ENCODE data around the gene TBC1D8.
A peak's percentile ranks its signal among the peaks of the same experiment; 100 is the strongest.

The TBC1D8 gene

DNA sequence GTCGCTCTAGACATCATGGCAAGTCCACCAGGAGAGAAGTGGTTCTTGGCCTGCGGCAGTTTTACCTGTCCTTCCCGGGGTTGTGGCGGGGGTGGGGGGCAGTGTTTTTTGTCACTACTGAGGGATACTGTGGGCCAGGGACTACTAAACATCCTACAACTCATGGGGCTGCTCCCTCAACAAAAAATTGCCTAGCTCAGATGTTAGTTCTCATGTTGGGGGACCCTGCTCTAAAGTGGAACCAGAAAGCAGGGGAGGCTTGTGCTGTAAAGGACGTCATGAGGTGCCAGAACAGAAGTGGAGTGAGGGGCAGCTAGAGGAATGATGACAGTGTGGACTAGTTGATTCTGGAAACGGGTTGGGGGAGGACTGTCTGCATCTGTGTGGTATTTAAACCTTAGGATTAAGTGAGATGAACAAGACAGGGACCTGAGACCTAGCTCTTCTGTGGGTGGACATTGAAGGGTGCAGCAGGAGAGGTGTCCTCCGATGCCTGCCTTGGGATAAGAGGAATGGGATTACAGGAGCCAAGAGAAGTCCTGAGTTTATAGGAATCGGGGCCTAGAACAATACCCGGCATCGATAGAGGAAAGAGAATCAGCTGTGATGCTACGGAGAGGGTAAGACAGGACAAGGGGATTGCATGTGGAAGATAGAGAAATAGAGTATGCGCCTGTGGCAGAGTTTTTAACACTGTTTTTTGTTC is 146.4 kb downstream of the TBC1D8 start:
- no peak for DNase-seq (ENCODE audit: low read depth)
- peak overlapping the region; percentile 4 for H3K4me3 ChIP-seq (ENCODE audit: low read length)
- TF ChIP-seq, protein P1, sequence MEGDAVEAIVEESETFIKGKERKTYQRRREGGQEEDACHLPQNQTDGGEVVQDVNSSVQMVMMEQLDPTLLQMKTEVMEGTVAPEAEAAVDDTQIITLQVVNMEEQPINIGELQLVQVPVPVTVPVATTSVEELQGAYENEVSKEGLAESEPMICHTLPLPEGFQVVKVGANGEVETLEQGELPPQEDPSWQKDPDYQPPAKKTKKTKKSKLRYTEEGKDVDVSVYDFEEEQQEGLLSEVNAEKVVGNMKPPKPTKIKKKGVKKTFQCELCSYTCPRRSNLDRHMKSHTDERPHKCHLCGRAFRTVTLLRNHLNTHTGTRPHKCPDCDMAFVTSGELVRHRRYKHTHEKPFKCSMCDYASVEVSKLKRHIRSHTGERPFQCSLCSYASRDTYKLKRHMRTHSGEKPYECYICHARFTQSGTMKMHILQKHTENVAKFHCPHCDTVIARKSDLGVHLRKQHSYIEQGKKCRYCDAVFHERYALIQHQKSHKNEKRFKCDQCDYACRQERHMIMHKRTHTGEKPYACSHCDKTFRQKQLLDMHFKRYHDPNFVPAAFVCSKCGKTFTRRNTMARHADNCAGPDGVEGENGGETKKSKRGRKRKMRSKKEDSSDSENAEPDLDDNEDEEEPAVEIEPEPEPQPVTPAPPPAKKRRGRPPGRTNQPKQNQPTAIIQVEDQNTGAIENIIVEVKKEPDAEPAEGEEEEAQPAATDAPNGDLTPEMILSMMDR (IDR thresholded peaks at IDR 0.05; ENCODE audit: insufficient read depth, low read depth, low read length, missing control alignments) = no peak

DNA sequence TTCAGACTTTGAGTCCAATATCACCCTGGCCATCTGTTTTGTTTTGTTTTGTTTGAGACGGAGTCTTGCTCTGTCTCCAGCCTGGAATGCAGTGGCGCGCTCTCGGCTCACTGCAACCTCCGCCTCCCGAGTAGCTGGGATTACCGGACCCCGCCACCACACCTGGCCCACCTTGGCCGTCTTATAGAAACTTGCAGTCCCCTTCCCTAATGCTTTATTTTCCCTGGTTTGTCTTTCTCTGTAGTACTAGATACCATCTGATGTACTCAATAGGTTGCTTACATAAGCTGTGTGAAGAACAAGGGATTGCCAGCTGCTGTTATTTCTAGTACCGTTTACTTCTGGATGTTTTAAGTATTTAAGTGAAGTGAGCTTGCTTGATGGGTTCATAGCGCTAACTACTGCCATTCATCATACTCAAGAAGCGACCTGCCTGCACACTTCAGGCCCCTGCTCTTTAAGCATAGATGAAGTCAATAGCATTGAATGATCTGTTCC is 147.9 kb downstream of the TBC1D8 start:
- DNase-seq (ENCODE audit: low read depth) = peak; percentile 14
- H3K4me3 ChIP-seq (ENCODE audit: low read length) = peak overlapping the region; percentile 68
- TF ChIP-seq, protein P1 (IDR thresholded peaks at IDR 0.05; ENCODE audit: insufficient read depth, low read depth, low read length, missing control alignments) = no peak

DNA sequence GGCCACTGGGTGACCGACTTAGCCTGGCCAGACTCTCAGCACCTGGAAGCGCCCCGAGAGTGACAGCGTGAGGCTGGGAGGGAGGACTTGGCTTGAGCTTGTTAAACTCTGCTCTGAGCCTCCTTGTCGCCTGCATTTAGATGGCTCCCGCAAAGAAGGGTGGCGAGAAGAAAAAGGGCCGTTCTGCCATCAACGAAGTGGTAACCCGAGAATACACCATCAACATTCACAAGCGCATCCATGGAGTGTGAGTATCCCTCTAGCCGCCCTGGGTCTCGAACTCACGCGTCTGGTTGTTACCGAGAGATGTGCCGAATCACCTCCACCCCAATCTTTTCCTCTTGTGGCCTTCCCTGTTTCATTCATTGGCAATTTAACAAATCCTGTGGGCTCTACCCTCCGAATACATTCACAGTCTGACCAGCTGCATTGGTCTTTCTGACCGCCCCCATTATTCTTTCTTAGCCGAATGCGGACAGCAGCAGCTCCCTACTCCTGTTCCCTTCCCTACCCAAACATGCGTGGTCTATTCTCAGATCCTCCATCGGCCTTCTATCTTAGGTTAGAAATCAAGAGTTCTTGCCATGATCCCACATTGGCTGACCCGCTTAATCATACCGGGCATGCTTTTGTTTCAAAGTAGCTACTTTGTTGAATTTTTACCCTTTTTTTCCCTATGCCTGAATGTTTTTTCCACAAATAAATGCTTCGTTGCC is 148.5 kb downstream of the TBC1D8 start:
- peak overlapping the region; percentile 68 for H3K4me3 ChIP-seq (ENCODE audit: low read length)
- DNase-seq (ENCODE audit: low read depth) = peak; percentile 15

DNA sequence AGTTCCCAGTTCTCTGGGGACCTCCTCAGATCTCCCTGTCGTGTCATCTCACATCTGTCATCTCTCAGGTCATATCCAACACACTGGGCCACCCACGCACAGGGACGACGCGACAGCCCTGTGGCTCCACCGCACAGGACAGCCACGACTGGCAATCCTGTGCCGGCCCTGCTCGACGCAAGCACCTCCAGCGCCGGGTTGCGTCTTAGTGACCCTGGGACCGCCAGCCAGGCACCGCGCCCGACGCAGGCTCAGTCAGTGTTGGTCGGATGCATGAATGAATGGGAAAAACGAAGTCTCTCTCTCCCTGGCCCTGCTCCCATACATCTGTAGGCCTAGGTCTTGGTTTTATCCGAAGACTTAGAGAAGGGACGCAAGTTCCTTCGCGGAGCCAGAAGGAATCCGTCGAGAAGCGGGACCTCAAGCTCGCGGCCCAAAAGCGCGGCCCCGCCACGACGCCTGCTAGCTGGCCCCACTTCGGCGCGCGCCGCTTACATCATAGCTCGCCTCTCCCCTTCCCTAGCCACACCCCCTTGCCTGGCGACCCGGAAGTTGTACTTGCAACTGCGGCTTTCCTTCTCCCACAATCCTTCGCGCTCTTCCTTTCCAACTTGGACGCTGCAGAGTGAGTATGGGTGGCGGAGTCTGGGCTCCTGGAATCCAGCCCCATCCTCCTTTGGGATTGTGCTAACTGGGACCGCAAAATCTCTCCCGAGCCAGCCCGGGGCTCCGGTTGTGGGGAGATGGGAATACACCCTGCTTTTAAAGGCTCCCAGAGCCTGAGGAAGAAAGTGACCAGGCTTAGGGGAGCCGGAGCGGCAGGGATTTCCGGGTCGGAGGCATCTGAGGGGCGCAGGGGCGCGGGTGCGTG is 149.3 kb downstream of the TBC1D8 start, which contains the start of gene RPL31:
Gene RPL31, plus strand, starts transcription at position 599 of the 871 bp plus-strand sequence. CDS start 413 bp downstream, outside the sequence.
- peak within 1 kb of the TSS; percentile 68 for H3K4me3 ChIP-seq (ENCODE audit: low read length)
- TF ChIP-seq, protein P1 (IDR thresholded peaks at IDR 0.05; ENCODE audit: insufficient read depth, low read depth, low read length, missing control alignments) = no peak
- peak; percentile 97 for DNase-seq (ENCODE audit: low read depth)

More for the DNA sequence above, 148.5 kb downstream of the TBC1D8 start:
- TF ChIP-seq, protein P1 (IDR thresholded peaks at IDR 0.05; ENCODE audit: insufficient read depth, low read depth, low read length, missing control alignments) = no peak

DNA sequence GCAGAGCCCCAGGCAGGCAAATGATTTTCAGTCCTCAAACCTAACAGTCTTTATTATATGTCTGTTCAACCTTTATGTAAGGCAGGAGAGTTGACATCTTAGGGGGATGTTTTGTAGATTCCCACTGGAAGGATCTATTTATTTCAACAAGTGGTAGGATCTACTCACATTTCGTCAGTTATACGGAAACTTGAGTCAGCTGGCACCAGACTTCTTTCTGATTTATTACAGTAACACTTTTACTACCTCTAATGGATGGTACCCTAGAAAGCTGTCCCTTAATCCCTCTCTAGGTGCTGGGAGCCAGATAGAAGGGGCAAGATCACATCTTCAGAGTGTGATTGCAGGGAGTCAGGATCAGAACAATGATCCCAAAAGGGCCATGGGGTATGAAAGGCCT is 151.2 kb downstream of the TBC1D8 start:
- H3K4me3 ChIP-seq (ENCODE audit: low read length) = no peak overlapping the region
- TF ChIP-seq, protein P1 (IDR thresholded peaks at IDR 0.05; ENCODE audit: insufficient read depth, low read depth, low read length, missing control alignments) = no peak
- DNase-seq (ENCODE audit: low read depth) = no peak

DNA sequence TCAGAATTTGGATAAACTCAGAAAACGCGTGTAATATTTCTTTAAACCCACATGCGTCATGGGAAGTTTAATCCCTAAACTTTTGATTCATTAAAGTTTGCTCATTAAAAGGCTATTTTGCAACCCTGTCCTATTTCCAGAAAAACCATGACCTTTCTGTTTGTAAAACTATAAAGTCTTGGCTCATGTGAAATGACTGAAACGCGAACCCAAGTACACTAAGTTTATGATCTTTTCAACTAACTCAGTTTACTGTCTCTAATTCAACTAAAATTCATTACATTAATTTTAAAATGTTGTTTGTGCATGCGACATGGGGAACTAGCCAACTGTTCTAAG is 153.0 kb downstream of the TBC1D8 start:
- TF ChIP-seq, protein P1 (IDR thresholded peaks at IDR 0.05; ENCODE audit: insufficient read depth, low read depth, low read length, missing control alignments) = no peak
- no peak overlapping the region for H3K4me3 ChIP-seq (ENCODE audit: low read length)
- no peak for DNase-seq (ENCODE audit: low read depth)

All from epithelial cell of esophagus (primary cell).